Hepatocyte (in vitro differentiated cells): ENCODE measurements around the gene SPACA7. TPM values are rescaled to one million over a fixed set of nuclear protein-coding genes. Genes with fewer than 3 reads are reported as not detected.

Experiments
- DNase-seq: peaks from one replicate; pipeline ENCODE4 v3.0.0-alpha.2; 2016; ENCODE audit warnings: low spot score
- H2AFZ ChIP-seq: fragments of 200-600 bp; sonication (generic); 2 replicates; pipeline ENCODE4 v1.6.0; 2016; ENCODE audit warnings: antibody characterized with exemption, mild to moderate bottlenecking
- H3K27ac ChIP-seq: fragments of 200-600 bp; sonication (generic); 2 replicates; pipeline ENCODE4 v1.5.1; 2016; ENCODE audit warnings: mild to moderate bottlenecking
- H3K27me3 ChIP-seq: fragments of 200-600 bp; sonication (generic); 2 replicates; pipeline ENCODE4 v1.6.1; 2016
- H3K36me3 ChIP-seq: fragments of 200-600 bp; sonication (generic); replicated peaks from 2 replicates; pipeline ENCODE4 v1.5.1; 2016; ENCODE audit warnings: low read depth; ENCODE audit not compliant: insufficient read depth
- H3K4me1 ChIP-seq: fragments of 200-600 bp; sonication (generic); 2 replicates; pipeline ENCODE4 v1.5.1; 2016; ENCODE audit warnings: mild to moderate bottlenecking, moderate library complexity; ENCODE audit not compliant: insufficient read depth
- H3K4me2 ChIP-seq: fragments of 200-600 bp; sonication (generic); 2 replicates; pipeline ENCODE4 v1.6.0; 2016
- H3K4me3 ChIP-seq: fragments of 200-600 bp; sonication (generic); 2 replicates; pipeline ENCODE4 v1.5.1; 2016; ENCODE audit warnings: mild to moderate bottlenecking
- H3K79me2 ChIP-seq: fragments of 200-600 bp; sonication (generic); 2 replicates; pipeline ENCODE4 v1.6.0; 2017; ENCODE audit warnings: mild to moderate bottlenecking
- H3K9me2 ChIP-seq: fragments of 200-600 bp; sonication (generic); replicated peaks from 2 replicates; pipeline ENCODE4 v1.6.0; 2017; ENCODE audit warnings: mild to moderate bottlenecking; ENCODE audit not compliant: insufficient read depth
- H3K9me3 ChIP-seq: fragments of 200-600 bp; sonication (generic); 2 replicates; pipeline ENCODE4 v1.5.1; 2016; ENCODE audit warnings: low read depth, mild to moderate bottlenecking
- H4K20me1 ChIP-seq: fragments of 200-600 bp; sonication (generic); 2 replicates; pipeline ENCODE4 v1.6.0; 2016; ENCODE audit warnings: mild to moderate bottlenecking; ENCODE audit not compliant: insufficient read depth, poor library complexity, severe bottlenecking
- EZH2 ChIP-seq: fragments of 200-600 bp; sonication (generic); IDR thresholded peaks from 2 replicates; pipeline ENCODE4 v1.6.1; 2016; ENCODE audit warnings: antibody characterized with exemption, mild to moderate bottlenecking, borderline replicate concordance
- EZH2phosphoT487 ChIP-seq: fragments of 200-600 bp; sonication (generic); IDR thresholded peaks from one replicate; pipeline ENCODE4 v1.6.1; 2018; ENCODE audit warnings: antibody characterized with exemption, mild to moderate bottlenecking, low read depth, moderate library complexity; ENCODE audit not compliant: unreplicated experiment, severe bottlenecking
- WGBS: methylation state at CpG from one replicate; pipeline ENCODE4 v1.1.6; 2016; ENCODE audit warnings: low lambda C conversion rate; ENCODE audit errors: missing lambda C conversion rate; 5-methylcytosine and 5-hydroxymethylcytosine counted together
- polyA plus RNA-seq: library from polyadenylated mRNA; unstranded; fragments of >200 nt; fragmentation: Nextera tagmentation; extraction: Ambion mirVana; gene quantifications from 2 replicates; pipeline ENCODE4 v1.2.1, GENCODE V29; 2016
- total RNA-seq: library from RNA; depleted of rRNA; stranded (reverse); fragments of >200 nt; gene quantifications from 2 replicates; pipeline ENCODE4 v1.2.3, GENCODE V29; 2014
- TF ChIP-seq, protein P1 (sequence below): fragments of 200-600 bp; sonication (generic); IDR thresholded peaks from 2 replicates; pipeline ENCODE4 v1.5.1; 2016; ENCODE audit warnings: antibody characterized with exemption, mild to moderate bottlenecking; ENCODE audit not compliant: poor library complexity

Gene SPACA7
- total and polyA plus RNA-seq, 2 experiments from 2014 or later, result not detected

DNA sequence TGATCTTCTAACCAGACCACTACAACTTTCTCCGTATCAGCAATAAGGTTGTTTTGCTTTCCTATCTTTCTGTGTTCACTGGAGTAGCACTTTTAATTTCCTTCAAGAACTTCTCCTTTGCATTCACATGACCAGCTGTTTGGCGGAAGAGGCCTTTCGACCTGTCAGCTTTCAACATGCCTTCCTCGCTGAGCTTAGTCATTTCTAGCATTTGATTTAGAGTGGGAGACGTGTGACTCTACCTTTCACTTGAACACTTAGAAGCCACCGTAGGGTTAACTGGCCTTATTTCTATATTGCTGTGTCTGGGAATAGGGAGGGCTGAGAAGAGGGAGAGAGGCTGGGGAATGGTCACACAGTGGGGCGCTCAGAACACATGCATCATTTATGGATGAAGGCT lies 107.1 kb downstream of the SPACA7 start:
- Histone ChIP-seq H4K20me1 (no peaks in the 10 kb centered on the region), H3K9me2 (no peaks in the 10 kb centered on the region), H2AFZ (no peak overlapping the region), H3K4me1 (no peaks in the 10 kb centered on the region), H3K4me3 (no peak overlapping the region), H3K27ac (no peak overlapping the region), H3K4me2 (no peak overlapping the region), H3K9me3 (no peaks in the 10 kb centered on the region), H3K27me3 (no peaks in the 10 kb centered on the region), H3K79me2 (no peaks in the 10 kb centered on the region), H3K36me3 (no peaks in the 10 kb centered on the region)
- 97% methylated on average over 7 of the region's 7 CpGs for WGBS
- TF ChIP-seq EZH2phosphoT487 (no peak), EZH2 (no peak)
- TF ChIP-seq, protein P1, sequence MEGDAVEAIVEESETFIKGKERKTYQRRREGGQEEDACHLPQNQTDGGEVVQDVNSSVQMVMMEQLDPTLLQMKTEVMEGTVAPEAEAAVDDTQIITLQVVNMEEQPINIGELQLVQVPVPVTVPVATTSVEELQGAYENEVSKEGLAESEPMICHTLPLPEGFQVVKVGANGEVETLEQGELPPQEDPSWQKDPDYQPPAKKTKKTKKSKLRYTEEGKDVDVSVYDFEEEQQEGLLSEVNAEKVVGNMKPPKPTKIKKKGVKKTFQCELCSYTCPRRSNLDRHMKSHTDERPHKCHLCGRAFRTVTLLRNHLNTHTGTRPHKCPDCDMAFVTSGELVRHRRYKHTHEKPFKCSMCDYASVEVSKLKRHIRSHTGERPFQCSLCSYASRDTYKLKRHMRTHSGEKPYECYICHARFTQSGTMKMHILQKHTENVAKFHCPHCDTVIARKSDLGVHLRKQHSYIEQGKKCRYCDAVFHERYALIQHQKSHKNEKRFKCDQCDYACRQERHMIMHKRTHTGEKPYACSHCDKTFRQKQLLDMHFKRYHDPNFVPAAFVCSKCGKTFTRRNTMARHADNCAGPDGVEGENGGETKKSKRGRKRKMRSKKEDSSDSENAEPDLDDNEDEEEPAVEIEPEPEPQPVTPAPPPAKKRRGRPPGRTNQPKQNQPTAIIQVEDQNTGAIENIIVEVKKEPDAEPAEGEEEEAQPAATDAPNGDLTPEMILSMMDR, result no peak
- no peak for DNase-seq

Other genes starting within 250 kb of the SPACA7 start
- 9.7 and 13.5 TPM in 2 replicates for gene TUBGCP3, start 211.8 kb downstream of the SPACA7 start, total RNA-seq
- gene TUBGCP3, start 211.8 kb downstream of the SPACA7 start, polyA plus RNA-seq, result 9.3 and 11.1 TPM in 2 replicates